ENCODE data around the gene SRSF7.

GRCh38 chr2:38797250-38797676 lies 46.1 kb upstream of the SRSF7 start:
- no peak for TF ChIP-seq ZNF354C (tag by site-specific recombination; IDR thresholded peaks at IDR 0.05; ENCODE audit: borderline replicate concordance, low read depth)
- no peak for TF ChIP-seq CTCF (tag by site-specific recombination; IDR thresholded peaks at IDR 0.05)
- no peak for TF ChIP-seq ZNF311 (tag by site-specific recombination; IDR thresholded peaks at IDR 0.05; ENCODE audit: borderline replicate concordance)
- TF ChIP-seq ZNF830 (tag by site-specific recombination; IDR thresholded peaks at IDR 0.05; ENCODE audit: low read depth), result no peak
- no peak for TF ChIP-seq ZEB2 (tag by site-specific recombination; IDR thresholded peaks at IDR 0.05)
- TF ChIP-seq BCL6B (tag by site-specific recombination; IDR thresholded peaks at IDR 0.05), result no peak
- TF ChIP-seq HOXC10 (CRISPR knock-in tag; IDR thresholded peaks at IDR 0.05), result no peak

Measured in HEK293 (cell line).